Stimulated activated CD4-positive, alpha-beta T cell treated with anti-CD3 and anti-CD28 coated beads, Interleukin-12 subunit alpha, Interleukin-12 subunit beta, amount 100 ng/mL, for 48 hours (primary cell): ENCODE measurements around the gene NR4A1.
A peak's percentile ranks its signal among the peaks of the same experiment; 100 is the strongest.

ENCODE experiments used
- DNase-seq, 3 donors: peaks; one replicate each; pipeline ENCODE4 v3.0.0-alpha.2; 2020; ENCODE audit warnings: low read depth in 2 of 3, low spot score in 1 of 3

Gene NR4A1

DNA sequence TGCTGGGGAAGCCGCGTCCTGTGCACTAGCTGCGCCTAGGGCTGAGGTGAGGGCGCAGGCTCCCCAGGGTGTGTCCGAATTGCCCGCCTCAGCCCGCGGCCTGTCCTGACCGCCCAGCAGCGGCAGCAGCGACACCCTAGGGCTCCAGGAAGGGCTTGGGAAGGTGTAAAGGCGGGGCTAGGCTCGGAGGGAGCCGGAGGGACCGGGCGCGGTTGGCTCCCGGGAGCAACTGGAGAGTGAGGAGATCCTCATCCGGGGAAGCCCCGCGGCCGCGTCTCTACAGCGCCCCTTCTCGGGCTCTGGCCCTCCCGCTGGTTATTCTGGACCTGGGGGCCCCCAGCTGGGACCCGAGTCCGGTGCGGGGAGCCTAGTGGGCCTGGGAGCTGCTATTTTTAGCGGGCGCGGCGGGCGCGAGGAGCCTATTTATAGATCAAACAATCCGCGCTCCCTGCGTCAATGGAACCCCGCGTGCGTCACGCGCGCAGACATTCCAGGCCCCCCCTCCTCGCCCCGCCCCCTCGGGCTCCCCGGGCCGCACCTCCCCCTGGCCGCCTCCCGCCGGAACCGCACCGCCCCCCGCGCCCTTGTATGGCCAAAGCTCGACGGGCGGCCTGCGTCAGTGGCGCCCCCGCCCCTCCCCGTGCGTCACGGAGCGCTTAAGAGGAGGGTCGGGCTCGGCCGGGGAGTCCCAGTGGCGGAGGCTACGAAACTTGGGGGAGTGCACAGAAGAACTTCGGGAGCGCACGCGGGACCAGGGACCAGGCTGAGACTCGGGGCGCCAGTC is at the start of gene NR4A1:
TSS of gene NR4A1 (plus strand) at position 685 of the 784 bp plus-strand sequence. CDS start 2,887 bp downstream, outside the sequence.
- DNase-seq: peak; percentile 95 to 99 (median 98)

DNA sequence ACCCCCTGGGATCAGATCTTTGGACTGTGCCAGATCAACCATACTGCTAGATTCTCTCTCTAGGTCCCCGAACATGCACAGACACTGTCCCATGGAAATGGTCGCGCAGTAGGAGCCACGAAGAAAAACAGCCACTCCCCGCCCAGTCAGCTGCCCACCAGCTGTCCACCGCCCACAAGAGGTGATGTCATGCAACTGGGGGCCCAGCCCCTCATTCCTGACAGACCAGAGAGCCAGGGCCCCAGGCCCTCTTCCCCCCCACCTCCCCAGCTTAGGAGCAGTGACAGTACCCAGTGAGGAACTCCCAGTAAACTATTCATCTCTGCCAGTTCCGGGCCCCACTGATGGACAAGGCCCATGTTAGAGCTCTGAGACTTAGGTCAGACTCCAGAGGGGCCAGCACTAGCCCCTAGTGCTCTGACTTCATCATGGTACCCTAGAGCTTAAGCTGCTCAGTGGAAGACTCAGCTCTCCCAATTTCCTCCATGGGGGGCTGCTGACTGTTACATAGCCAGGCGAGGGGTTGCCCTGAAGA is 48.2 kb upstream of the NR4A1 start:
- DNase-seq: no peak

DNA sequence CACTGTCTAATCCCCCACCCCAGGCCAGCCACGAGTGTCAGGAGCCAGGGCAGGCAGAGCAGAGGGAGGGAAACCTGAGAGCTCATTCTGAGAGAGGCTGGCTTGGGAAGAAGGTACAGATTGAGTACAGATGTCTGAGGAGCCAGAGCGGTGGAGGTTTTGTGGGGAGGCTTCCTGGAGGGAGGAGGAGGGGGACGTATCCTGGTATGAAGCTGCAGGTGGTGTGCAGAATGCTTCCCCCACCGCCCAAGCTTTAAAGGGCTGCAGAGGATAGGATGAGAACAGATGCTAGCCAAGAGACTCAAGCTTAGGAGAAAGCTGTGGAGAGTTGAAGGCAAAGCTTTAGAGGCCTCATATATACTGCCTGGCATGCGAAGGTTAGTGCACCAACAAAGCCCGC is 47.7 kb upstream of the NR4A1 start:
- DNase-seq: no peak

DNA sequence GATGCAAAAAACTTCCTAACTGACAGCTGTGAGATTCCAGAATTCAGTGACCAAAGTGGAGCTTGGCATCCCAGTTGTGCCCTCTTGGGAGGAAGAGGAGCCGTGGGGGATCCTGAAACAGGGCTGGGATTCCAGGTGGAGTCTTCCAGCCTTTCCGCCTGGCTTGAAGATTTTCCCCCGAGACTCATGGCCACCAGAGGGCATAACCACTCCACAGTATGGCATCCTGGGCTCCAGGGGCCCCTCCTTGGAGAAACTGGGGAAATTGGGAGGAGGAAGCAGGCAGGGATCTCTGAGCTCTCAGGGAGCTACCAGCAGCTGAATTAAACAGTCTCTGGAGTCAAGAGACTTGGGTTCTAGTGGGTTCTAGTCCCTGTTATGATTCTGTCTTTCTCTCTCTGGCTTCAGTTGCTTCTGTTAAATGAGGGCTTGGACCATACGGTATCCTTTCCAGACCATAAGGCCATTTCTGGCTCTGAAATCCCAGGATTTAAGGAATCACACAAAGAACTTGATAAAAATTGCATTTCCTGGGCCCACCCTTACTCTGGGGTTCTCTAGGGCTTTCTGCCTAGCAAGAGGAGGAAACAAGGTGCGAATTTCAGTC is 47.1 kb upstream of the NR4A1 start:
- no peak for DNase-seq

DNA sequence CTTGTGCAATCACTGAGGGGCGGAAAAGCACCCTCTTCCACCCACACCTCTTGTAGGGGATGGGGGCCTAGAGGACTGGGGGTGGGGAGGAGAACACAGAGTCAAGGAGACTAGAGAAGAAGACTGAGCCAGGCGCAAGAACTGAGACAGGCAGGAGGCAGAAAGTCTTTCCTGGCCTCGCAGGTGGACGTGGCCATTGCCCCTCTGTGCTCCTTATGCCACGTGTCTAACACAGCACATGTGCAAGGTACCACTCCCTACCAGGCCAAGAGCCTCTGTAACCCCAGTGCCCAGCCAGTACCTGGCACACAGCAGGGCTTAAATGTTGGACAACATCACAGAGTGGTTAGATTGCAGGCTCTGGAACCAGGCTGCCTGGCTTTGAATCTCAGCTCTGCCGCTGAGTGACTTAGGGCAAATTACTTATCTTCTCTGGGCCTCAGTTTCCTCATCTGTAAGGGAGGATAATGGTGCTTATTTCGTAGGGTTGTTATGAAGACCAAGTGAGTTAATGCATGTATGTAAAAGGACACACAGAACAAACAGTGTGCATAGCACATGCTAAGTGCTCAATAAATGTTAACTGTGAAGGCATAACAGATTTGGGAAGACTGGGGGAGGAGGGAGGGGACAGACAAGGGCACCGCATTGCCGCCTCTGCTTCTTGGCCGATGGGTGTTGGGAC is 45.9 kb upstream of the NR4A1 start:
- no peak for DNase-seq

DNA sequence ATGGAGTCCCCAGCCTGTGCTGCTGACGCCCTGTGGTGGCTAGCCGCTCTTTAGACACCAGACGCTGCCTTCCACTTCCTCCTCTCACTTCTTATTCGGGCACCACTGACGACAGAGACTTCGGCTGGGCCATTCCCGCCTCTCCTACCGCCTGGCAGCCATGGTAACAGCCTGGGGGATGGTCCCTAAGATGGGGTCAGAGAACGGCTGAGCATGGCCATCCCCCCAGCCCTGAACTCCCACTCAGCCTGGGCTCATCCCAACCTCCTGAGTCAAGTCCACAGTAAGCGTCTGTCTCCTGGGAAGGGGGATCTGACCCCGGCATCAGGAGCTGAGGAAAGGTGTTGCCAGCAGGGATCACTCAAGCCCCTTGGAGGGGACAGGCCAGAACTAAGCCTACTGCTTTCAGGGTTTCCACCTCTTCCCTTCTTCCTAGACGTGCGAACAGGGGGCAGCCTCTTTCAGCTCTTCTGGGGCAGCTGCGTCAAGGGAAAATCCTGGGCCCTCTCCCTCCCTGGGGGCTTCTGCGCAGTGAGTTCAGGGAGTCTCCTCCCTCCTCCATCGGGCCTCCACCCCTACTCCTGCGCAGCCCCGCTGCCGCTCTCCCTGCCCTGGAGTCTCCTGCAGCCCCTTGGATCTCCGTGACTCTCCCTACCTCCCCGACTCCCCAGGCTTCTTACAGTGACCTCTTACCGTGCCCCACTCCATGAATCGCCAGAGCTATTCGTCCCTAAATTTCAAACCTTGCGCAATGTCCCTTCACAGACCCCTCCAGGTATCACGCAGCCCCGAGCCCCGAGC is 45.1 kb upstream of the NR4A1 start:
- no peak for DNase-seq

DNA sequence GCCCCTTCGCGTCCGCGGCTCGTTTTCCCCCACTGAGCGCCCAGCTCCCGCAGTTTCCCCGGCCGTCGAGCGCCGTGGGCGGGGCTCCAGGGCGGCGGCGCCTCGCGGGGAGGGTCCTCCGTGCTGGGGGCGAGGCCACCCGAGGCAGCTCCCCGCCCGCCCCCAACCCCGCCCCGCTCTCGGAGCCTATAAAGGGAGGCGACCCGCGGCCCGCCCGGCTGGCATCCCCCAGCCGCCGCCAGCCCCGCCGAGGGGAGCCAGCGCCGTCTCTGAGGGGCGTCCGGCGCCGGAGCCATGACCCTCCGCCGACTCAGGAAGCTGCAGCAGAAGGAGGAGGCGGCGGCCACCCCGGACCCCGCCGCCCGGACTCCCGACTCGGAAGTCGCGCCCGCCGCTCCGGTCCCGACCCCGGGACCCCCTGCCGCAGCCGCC is 44.5 kb upstream of the NR4A1 start, which contains the start of gene TAMALIN:
TSS of gene TAMALIN (plus strand) at position 221 of the 432 bp plus-strand sequence. CDS start at position 295, 74 bp downstream.
- DNase-seq: peak; percentile 42 to 69 (median 49)

DNA sequence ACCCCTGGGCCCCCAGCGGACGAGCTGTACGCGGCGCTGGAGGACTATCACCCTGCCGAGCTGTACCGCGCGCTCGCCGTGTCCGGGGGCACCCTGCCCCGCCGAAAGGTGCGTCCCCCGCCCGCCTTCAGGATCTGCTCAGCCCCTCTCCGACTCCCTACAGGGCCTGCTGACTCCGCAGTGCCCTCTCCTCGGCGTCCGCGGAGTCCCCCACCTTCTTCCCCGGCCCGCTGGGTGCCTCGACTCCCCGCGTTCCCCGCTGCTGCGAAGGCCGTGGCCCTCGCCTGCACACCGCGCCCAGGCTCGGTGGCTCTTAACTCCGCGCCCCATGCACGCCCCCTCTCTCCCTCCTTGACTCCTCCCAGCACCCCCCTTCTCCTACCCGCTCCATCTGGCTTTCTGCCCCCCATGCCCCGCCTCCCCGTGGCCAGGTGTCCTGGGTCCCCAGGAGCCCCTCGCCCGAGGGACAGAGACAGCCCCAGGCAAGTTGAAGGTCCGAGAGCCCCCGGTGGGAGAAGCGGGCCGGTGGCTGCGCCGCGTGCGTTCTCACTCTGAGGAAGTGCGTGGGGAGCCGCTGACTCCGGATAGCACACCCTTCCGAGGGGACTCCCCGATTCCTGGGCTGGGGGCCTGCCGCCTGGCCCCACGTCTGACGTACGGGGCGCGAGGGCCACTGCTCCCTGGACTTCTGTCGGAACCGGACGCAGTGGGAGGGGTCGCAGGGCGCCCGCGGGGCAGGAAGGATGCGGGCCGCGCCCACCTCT is 43.9 kb upstream of the NR4A1 start:
- peak in 2 of 3 donors; percentile 21 to 24 for DNase-seq

DNA sequence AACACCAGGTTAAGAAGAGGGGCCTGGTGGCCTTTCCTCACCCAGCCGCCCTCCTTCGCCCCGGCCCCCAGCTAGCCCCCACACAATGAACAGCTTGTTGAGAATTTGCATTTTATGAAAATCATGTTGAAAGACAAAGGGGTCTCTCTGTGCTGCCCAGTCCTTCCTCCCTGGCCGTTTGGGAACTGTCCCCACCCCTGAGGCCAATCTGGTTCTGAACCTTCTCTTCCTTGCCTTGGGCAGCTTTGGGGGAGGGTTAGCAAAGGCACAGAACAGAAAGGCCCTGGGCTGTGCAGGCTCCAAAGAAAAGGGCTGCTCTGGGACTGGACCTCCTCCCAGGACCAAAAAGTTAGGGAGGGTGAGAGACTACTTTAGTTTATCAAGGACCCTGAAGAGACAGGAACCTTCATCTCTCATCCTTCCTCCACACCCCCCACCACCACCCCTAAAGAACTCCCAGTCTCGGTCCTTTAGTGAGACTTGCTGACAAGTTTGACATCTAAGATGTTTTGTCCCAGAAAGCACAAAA is 43.2 kb upstream of the NR4A1 start:
- DNase-seq: no peak

DNA sequence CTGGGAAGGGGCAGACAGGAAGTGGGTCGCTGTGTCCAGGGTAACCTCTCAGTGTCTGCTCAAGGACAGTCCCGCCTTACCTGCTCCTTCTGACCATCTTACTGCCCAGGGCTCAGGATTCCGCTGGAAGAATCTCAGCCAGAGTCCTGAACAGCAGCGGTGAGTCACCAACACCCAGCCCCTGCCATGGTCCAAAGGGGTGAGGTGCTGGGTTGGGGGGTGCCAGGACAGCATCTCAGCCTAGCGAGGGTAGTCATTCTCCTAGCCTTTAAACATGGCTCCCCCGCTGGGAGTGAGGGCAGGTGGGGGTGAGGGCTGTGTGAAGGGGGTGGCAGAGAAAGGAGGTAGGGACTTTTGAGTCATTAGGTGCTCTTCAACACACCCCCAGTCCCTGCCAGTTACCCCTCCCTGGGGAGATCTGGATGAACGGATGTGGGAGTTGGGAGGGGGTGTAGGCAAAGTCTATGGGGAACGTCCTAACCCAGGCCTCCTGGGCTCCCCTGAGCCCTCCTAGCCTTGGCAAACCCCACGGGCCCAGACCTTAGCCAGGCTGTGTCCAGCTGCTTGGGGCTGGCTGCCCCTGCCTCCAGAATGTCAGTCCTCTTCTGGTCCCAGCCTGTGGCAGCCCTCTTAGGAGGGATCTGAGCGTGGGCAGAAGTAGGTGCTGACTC is 42.0 kb upstream of the NR4A1 start:
- no peak for DNase-seq

DNA sequence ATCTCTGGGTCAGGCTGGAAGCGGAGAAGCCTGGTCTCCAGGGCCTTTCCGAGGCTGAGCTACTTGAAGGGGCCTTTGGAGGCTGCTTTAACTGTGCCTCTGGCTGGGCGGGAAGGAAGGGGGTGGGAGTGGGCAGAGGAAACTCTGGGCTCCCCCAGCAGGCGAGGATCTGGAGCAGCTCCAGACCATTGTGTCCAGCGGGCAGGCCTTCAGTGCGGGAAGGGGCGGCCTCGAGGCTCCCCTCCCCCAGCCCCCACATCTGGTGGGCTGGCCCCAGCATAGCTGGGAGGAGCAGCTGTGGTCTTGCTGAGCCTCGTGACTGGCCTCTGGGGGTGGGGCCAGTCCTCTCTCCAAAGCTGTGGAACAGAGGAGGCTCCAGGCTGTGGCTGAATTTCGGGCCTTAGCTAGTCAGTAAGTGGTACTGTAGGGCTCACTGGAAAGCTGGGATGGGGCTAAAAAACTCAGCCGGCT is 41.1 kb upstream of the NR4A1 start:
- DNase-seq: no peak

DNA sequence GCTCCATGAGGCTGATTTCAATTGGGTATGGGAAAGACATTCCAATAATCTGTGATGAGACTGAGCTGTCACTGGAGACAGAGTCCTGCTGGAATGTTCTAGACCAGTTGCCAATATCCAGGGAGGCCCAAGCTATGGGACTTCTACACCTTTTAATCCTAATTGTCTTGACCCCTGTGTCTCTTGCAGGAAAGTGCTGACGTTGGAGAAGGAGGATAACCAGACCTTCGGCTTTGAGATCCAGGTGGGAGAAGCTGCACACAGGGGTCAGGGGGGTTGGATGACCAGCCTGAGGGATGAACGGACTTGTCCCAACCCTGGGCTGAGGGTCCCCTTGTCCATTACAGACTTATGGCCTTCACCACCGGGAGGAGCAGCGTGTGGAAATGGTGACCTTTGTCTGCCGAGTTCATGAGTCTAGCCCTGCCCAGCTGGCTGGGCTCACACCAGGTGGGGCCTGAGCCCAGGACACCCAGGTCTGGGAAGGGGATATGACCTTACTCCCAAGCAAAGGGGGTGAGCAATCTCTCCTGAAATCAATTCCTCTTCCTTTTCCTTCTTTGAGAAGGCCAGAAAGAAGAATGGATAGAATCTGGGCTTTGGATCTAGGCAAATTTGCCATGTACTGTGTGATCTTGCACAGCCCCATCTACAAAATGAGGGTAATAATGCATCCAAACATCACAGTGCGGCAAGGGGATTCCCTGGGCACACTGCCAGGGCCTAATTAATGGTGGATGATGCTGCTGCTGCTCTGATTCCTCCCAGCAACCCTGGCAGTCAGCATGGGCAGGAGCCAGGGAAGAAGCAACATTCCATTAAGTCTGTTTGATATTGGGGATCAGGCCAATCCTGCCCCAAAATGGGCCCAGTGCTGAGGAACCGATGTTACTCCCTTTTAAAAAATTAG is 40.3 kb upstream of the NR4A1 start:
- no peak for DNase-seq

DNA sequence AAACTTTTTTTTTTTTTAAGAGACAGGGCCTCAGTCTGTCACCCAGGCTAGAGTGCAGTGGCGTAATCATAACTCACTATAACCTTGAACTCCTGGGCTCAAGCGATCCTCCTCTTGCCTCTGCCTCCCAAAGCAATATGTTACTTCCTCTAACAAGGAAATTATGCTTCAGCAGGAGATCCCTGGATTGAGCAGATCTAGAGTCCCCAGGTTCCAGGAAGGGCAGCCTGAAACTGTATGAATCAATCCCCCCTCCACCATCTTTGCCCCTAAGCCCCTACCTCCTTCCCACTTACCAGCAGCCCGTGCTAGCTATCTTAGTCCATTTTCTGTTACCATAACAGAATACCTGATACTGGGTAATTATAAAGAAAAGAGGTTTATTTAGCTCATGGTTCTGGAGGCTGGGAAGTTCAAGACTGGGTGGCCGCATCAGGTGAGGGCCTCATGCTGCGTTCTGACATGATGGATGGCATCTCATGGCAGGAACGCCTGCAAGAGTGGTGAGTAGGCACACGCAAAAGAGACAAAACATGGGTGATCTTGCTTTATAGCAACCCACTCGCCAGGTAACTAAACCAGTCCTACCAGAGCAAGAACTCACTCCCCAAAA is 39.5 kb upstream of the NR4A1 start:
- no peak for DNase-seq

DNA sequence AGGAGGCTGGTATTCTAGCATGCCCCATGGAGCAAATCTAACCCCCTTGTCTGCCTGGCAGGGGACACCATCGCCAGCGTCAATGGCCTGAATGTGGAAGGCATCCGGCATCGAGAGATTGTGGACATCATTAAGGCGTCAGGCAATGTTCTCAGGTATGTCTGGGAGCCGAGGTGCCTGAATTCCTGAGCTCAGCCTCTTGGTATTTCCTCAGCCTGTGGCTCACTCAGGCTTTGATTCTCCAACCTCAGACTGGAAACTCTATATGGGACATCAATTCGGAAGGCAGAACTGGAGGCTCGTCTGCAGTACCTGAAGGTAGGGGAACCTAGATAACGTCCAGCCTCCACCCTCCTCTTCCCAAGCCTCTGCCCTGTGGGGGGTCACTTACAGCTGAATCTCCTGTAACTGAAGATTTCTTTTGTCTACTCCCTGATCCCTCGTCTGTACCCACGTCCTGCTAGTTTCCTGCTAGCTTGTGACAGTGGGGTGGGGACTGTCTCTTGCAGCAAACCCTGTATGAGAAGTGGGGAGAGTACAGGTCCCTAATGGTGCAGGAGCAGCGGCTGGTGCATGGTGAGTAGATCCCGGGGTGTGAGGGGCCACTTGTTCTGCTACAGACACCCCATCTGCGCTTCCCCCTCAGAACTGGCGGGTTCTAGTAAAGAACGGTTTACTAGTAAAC is 37.5 kb upstream of the NR4A1 start:
- DNase-seq: no peak

DNA sequence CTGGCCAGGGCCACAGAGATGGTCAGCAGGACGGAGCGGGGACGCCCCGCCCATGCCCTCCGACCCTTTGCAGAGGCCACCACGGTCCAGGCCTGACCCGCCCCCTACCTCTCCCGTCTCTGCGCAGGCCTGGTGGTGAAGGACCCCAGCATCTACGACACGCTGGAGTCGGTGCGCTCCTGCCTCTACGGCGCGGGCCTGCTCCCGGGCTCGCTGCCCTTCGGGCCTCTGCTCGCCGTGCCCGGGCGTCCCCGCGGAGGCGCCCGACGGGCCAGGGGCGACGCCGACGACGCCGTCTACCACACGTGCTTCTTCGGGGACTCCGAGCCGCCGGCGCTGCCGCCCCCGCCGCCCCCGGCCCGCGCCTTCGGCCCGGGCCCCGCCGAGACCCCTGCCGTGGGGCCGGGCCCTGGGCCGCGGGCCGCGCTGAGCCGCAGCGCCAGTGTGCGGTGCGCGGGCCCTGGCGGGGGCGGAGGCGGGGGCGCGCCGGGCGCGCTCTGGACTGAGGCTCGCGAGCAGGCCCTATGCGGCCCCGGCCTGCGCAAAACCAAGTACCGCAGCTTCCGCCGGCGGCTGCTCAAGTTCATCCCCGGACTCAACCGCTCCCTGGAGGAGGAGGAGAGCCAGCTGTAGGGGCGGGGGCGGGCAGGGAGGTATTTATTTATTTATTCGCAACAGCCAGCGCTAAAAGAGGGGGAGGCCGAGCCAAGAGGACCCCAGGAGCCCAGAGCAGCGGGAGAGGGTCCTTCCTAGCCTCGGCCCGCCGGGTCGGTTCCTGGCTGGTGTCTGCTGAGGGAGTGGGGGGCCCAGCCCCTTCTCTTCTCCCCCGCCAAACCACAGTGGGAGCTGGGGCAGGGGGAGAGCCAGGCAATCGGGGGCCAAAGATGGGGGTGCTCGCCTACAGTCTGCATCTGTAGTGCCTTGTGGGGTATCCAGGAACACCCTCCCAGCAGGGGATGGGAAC is 36.4 kb upstream of the NR4A1 start:
- no peak for DNase-seq

DNA sequence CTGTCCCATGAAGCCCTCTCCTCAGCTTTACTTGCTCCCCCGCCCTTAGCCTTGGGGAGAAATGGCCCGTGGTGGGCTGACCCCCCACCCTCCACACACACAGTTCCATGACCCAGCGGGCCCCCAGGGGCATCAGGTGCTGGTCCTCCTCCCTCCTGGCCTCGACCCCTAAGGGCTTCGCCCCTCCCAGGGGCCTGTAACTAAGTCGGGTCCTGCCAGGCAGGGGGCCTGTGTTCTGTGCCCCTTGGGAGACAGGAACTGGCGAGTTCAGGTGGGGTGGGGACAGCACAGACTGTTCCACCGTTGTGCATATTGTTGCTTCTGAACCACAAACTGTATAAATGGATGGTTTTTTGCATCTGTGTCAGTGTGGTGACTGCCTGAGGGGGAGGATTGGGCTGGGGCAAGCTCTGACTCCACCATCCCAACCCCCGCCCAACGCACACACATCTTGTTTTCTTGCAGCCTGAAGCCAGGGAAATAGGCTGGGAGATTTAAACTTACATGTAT is 35.7 kb upstream of the NR4A1 start:
- DNase-seq: no peak
